ENCODE data around the gene BICRAL.

The BICRAL gene

DNA sequence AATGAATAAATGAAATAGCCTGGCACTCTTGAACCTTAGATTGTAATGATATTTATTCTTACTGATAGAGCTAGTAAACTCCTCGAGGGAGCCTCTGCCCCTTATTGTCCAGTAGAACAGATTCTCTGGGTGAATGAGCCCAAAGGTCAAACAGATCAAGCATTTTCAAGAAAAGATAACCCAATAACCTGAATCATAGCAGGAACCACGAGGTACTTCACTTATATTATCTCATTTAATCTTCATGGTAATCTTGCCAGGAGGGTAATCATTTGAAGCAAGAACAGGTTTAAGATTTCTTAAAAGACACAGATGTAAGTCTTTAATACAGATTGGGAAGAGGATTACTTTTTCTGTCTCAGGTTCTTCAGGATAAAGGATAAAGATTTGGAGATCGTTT lies 18.9 kb upstream of the BICRAL start:
- no peak for DNase-seq

DNA sequence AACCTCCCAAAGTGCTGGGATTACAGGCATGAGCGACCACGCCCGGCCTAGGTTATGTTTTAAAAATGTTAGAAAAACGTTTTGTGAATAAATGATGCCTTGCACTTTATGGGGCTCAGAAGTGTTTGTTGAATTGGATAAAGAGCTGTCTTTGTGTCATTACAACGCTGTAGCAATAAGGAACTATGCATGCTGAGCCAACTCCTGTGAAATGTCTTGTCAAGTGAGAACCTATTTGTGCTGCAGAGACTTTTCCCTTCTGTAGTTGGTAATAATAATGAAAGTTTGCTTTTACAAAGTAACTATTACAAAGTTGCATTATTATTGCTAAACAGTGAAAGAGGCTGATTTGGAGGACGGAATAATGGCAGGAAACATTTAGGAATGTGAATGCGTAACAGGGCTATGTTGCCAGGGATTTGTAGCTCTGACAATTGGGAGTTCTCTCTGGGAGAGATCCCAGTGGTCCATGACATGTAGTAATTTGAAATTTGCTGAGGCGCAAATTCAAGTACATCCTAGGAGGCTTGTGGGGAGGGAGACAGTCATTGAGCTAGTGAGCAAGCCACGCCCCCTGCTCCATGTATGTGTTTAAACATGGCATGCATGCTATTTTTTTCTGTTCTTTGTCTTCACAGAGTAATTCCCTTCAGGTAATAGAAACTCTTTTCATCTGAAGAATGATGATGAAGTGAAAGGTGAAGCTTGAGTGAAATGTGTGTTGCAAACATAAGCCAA lies 16.8 kb upstream of the BICRAL start:
- DNase-seq: no peak

DNA sequence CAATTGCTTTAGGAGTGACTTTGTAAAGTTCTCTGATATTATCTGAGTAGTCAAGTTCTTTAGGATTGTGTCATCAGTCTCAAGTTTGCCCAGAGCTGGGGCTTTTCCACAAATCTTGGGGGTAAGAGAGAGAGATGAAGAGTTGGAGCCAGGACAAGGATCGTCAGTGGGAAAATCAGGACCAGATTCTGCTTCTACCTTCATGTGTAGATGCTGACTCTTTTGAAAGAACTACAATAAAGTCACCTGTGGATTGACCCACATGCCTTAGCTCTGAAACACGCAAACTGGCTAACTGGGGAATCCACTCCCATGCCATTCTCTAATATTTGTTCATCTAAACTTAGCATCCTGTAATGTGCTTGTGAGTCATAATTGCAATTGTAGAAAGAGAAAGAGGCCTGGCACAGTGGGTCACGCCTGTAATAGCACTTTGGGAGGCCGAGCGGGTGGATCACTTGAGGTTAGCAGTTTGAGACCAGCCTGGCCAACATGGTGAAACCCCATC lies 15.6 kb upstream of the BICRAL start:
- DNase-seq: no peak

DNA sequence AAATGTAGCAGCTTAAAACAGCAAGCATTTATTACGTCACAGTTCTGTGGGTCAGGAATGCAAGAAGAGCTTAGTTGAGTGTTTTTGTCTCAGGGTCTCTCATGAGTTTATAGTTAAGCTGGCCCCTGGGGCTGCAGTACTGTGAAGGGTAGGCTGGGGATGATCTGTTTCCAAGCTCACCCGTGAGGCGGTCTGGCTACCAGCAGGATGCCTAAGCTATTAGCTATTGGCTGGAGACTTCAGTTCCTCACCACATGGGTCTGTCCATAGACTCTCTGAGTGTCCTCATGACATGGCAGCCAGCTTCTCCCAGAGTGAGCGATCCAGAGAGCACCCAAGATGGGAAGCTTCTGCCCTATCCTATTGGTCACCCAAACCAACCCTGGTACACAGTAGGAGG lies 12.8 kb upstream of the BICRAL start:
- DNase-seq: no peak

DNA sequence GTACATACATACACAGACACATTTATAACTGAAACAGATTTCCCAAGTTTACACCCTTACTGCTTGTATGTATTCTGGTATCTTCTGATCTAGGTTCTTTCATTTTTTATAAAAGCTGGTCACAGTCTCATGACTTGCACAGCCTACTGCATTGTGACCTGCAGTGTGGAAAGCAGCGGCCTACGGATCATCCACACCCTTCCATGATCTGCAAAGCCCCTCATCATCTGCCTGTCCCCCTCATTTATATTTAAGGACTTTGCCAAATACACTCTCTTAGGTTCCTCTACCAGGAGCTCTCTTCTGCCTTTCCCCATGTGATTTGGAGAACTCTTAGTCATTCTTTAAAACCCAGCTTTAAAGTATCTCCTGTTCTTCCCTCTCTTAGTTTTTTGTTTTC lies 12.0 kb upstream of the BICRAL start:
- no peak for DNase-seq

DNA sequence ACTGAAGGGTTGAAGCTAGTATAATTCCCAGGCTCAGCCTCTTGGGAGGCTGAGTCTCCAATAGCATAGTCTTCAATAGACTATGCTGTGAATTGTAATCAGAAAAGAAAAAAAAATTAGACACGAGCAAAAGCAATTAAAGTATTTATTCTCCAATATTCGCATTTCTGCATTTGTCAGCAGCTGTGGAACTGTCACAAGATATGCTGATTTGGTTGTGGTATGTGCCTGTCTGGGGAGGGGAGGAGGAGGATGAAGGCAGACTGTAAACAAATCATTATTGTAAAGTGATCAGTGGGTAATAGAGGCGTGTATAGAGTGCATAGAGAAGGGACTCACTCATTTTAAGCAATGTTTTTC lies 10.1 kb upstream of the BICRAL start:
- DNase-seq: peak; percentile 52

DNA sequence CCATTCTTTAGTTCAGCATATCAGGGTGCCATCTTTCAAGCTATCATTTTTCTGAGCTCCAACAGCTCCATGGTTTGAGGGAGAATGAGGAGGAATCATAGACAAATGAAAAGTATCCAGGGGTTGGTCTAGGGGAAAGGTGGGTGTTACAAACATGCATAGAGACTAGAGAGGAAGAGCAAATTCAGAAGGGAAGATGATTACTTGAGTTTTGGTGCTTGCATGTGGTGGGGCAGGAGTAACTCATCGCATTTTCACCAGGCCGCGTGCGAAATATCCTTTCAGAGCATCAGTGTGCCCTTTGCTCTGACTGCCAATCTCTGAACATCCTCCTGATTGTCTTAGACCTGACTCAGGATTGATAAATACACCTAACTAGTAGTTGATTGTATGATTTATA lies 7.7 kb upstream of the BICRAL start:
- DNase-seq: peak; percentile 25

DNA sequence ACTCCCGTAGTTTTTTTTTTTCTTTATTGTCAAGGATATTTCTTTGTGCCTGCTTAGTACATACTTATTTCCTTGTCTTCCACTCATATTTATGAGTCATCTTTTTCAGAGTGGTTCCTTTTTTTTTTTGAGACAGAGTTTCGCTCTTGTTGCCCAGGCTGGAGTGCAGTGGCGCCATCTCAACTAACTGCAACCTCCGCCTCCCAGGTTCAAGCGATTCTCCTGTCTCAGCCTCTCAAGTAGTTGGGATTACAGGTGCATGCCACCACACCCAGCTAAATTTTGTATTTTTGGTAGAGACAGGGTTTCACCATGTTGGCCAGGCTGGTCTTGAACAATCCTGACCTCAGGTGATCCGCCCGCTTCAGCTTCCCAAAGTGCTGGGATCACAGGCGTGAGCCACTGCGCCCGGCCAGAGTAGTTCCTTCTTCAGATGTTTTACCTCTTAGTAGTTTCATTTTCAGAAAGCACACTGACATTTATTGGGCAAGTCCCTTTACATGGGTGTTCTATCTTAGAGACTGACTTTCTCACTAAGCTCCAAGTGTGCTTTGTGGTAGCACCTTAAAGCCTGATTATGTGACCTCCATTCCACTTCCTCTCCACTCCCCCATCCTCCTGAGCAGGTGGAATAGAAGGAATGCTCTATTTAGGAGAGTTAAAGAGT lies 6.9 kb upstream of the BICRAL start:
- peak; percentile 68 for DNase-seq

DNA sequence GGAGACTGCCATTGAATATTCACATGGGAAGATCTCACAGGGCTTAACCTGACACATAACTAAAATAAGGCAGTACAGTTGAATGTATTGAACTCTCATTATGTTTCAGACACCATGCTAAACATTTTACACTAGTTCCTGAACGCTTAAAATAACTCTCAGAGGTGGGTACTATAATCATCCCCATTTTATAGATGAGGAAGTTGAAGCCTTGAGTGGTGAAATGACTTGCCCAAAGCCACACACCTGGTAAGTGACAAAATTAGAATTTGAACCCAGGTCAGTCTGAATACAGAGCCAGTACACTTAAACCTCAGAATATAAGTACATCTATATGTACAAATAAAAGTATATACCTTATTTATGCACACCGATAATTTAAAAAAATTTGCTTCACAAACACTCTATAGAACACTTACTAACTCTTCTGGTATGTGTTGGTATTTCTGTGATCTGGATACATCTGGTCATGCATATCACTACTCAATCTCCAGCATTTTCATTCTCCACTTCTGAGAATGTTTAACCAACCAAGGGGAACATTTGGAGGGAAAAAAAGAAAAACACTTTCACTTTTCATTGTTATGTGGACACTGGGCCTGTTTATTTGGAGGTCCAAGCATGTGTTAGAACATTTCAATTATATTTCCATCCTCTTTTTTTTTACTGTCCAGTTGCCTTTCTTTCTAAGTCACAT lies 4.6 kb upstream of the BICRAL start:
- no peak for DNase-seq

DNA sequence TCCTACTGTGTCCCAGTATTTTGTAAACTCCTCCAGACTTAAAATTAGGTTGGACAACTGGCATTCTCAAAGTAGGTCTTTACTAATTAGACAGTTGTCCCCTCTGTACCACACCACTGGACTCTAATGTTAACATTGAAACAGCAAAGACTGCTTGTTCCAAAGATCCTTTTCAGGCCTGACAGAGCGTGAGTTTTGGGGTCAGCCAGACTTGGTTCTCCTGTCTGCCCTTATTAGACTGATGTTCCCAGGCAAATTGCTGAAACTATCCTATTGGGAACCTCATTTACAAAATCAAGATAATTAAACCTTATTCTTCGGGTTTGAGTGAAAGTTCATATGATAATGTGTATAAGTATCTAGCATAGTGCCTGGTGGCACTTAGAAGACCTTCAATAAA lies 3.7 kb upstream of the BICRAL start:
- DNase-seq: no peak

DNA sequence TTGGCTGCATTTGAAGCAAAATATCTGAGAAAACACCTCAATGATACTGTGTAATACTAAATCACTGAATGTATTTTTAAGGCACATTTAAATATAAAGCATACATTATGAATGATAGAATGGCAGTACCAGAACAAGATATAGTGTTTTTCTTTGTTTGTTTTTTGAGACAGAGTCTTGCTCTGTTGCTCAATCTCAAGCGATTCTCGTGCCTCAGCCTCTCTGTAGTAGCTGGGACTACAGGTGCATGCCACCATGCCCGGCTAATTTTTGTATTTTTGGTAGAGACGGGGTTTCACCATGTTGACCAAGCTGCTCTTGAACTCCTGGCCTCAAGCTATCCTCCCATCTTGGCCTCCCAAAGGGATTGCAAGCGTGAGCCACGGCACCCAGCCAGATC lies 2.3 kb upstream of the BICRAL start:
- DNase-seq: no peak

DNA sequence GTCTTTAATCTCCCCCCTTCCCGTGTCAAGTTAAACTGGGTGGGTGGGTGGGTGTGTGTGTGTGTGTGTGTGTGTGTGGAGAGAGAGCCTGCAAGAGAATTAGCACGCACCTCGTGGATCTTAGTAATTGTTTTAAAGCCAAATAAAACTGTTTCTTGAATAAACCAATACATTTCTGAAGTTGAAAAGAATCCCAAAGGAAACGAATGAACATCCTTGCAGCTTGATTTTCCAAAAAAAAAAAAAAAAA lies 381 bp upstream of the BICRAL start:
- DNase-seq: no peak

DNA sequence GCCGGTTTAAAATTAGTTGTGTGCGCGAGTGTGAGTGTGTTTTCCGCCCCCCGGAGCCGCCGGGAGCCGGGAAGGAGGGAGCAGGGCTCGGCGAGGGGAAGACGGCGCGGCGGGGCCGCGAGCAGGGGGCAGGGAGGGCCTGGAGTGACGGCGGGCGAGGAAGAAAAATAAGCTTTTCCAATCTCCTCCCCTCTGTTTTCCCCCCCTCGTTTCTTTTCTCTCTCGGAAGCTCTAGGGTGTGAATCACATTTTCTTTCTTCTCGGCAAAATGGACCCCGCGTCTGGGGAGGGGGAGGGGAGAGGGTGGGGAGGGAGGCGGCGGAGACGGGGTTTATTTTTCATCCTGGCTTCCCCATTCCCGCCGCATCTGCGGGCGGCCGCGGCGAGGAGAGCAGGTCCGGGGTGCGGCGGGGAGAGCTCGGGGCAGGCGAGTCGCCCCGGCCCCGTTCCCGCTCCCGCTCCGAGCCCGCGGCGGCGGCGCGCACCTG lies 881 bp downstream of the BICRAL start:
- peak; percentile 82 for DNase-seq

DNA sequence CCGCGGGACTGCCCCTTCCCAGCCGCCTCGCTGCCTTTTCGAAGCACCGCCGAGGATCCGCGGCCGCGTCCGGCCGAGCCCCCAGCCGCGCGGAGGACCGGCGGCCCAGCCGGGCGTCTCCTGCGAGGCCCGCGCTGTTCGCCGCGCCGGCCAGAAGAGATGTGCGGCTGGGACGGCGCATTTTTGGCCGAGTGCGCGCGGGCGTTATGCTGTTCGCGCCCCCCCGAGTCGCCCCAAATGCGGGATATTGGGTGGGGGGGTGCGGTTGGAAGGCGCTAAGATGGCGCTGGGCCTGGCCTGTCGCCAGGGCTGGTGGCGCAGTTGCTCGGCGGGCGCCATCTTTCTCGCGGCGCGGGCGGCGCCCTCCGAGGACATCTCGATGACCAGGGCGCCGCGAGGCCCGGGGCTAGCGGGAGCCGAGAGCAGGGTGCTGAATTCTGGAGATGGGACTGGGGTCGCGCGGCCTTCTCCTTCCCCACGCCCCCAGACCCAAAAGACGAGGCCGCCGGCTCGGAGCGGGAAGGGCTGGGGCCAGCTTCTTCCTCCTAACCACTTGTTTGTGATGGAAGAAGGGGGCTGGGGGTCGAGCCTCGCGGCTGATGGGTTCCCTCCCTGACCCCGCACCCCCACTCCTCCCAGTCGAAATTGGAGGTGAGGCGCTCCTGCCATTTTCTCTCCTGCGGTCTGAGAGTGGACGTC lies 1.5 kb downstream of the BICRAL start:
- DNase-seq: peak; percentile 83

DNA sequence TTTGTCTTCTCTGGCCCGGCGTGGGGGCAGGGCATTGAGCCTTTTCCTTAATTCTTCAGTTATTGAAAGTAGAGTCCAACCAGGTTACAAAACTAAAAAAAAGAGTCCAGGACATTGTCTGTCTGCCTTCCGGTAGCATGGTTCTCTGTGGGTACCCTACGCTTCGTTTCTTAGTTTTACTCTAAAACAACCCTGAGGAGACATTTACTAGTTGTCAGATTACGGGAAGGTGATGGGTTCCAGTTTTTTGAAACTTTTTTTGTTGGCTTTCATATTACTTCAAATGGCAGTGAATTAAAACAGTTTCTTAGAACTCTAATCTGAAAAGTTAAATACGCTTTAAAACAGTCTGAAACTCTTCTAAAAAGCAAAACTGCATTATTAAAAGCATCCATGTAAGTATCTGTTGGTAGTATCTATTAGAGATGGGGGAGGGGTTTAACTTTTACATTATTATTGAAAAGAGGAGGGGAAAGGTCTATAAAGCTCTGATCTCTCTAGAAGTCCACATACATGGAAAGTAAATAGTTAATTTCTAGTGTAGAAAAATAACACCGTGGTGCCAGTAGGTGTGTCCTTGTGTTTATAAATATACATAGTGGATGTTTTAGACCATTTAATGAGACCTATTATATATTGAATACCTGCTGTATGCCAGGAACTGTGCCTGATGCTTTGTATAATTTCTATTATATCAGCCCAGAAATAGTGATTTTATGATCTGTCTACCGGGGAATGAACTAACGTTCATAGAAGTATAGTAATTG lies 2.2 kb downstream of the BICRAL start:
- DNase-seq: no peak

DNA sequence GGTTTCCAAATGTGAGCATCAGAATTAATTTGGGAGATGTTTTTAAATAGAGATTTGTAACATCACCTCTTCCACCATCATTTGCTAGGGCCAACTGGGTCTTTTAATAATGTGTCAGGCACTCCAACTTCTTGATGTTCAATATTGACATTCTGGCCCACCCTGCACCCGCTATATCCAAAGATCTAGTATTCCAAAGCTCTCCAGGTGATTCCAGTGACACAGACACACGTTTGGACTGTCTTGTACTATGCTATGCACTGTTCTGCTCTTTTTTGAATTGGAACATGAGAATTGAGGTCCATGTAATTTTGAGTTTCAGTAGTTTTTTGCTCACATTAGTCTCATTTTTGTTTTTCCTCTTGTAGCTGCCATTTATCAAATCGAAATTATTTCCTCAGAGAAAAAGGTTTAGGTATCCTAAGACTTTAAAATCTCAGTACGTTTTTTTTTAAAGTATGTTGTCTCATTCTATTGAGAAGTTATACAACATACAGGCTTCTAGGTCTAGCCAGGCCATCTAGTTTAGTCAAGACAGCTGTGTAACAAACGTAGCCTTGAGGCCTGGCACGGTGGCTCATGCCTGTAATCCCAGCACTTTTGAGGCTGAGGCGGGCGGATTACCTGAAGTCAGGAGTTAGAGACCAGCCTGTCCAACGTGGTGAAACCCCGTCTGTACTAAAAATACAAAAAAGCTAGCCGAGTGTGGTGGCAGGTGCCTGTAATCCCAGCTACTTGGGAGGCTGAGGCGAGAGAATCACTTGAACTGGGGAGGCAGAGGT lies 3.1 kb downstream of the BICRAL start:
- DNase-seq: no peak

DNA sequence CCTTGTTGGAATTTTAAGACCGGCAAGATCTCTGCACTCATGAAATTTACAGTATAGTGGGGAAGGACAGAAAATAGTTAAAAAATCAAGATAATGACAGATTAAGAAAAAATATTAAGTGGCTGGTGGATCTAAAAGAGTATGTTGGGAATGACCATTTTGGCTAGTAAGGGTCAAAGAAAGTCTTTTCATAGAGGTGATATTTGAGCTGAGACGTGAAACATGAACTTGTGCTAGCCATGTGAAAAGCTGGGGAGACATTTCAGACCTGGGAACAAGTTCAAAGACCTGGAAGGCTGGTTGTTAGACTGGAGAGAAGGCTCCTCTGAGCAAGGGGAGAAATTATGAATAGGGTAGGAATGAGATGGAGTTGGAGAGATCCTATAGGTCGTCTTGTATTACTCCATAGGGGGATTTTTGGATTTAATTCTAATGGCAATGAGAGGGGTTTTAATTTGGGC lies 4.7 kb downstream of the BICRAL start:
- DNase-seq: no peak

DNA sequence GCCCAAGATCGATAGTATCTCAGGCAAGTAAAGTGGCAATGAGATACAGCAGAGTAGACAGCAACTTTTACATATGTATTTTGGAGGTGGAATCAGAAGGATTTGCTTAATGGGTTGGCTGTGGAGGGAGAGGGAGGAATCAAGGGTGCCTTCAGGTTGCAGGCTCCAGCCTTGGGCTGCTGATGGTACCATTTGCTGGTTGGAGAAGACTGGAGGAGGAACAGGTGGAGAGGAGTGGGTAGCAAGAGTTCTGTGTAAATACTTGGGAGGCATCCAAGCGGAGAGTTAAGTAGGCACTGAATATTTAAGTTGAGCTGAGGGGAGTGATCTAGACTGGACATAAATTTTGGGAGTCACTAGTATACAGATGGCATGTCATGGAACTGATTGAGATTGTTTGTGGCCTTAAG lies 5.2 kb downstream of the BICRAL start:
- no peak for DNase-seq

DNA sequence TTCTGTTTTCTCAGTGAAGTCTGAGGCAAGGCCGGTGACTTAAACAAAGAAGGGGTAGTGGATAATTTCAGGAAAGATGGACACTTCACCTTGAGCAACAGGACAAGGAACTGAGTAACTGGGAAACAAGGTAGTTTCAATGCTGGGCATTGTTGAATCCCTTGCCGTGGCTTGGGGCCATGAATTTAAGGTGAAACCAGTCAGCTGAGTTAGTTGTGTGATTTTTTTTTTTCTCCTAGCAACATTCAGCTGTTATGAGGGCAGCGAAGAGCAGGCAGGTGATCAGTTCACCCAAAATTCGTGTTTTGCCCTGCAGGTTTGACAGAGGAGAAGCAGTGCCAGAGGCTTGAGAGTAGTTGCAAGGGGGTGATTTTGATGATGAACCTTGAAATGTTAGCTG lies 6.8 kb downstream of the BICRAL start:
- no peak for DNase-seq

DNA sequence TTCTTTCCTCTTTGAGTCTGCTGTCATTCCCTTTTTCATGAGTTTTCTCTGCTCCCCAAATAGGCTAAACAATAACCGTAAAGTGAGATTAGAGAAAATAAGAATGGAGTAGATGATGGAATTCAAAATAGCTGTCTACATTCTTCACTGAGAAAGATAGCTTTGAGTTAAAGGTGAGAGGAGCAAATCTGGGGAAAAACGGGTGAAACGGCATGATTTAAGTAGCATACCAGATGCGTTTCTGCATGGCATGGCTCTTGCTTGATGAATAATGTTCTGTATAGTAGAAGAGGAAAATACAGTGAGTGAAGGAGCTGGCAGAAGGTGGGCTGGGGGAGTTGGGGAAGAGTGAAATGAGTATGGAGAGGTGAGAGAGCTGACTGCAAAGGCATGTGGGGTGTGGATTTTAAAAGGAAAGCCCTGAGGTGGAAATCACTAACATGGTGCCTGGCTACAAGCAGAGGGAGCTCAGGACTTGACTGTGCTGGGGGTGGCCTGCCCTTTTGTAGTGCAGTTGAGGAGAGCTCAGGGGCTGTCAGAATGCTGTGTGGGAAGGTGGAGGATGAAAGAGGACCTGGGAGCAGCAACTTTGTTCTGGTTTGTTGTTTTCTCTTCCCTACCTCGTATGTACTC lies 8.8 kb downstream of the BICRAL start:
- no peak for DNase-seq

DNA sequence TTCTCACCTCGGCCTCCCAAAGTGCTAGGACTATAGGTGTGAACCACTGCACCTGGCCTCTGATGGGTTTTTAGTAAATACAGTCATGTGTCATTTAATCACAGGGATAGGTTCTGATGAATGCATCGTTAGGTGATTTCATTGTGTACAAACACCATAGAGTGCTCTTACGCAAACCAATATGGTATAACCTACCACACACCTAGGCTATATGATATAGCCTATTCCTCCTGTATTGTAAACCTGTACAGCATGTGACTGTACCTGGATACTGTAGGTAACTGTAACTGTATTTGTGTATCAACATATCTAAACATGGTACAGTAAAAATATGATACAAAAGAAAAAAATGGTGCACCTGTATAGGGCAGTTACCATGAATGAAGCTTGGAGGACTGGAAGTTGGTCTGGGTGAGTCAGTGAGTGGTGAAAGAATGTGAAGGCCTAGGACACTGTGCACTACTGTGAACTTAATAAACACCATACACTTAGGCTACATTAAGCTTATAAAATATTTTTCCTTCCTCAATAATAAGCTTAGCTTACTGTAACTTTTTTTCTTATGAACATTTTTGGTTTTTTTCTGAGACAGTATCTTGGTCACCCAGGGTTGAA lies 10.0 kb downstream of the BICRAL start:
- no peak for DNase-seq
